GM19455 (cell line): ENCODE measurements around the gene AP1M1.

ENCODE experiments used
- ATAC-seq: cut with Tn5 transposase; IDR thresholded peaks from one replicate; pipeline ENCODE4 v1.9.1; 2021; ENCODE audit not compliant: unreplicated experiment

Gene AP1M1

GRCh38 chr19:16229322-16229641, 31.6 kb downstream of the AP1M1 start:
- no peak for ATAC-seq

GRCh38 chr19:16232127-16232526, 34.4 kb downstream of the AP1M1 start:
- ATAC-seq, result no peak

DNA sequence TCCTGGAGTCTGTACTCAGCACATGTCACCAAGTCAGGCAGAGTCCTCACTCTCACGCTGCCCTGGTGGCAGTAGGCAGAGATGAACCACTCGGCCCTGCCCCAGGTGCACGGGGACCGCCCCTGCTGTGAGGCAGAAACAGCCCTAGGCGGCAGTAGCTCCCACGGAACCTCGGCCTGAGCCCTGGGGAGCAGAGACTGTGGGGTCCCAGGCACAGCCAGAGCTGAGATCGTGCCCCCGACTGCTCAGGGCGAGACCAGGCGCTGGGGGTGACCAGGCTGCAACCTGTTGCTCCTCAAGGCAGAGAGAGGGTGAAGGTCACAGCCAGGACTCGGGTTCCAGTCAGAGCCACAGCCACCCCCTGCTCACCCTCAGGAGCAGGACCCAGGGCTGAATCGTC, 34.9 kb downstream of the AP1M1 start:
- no peak for ATAC-seq

DNA sequence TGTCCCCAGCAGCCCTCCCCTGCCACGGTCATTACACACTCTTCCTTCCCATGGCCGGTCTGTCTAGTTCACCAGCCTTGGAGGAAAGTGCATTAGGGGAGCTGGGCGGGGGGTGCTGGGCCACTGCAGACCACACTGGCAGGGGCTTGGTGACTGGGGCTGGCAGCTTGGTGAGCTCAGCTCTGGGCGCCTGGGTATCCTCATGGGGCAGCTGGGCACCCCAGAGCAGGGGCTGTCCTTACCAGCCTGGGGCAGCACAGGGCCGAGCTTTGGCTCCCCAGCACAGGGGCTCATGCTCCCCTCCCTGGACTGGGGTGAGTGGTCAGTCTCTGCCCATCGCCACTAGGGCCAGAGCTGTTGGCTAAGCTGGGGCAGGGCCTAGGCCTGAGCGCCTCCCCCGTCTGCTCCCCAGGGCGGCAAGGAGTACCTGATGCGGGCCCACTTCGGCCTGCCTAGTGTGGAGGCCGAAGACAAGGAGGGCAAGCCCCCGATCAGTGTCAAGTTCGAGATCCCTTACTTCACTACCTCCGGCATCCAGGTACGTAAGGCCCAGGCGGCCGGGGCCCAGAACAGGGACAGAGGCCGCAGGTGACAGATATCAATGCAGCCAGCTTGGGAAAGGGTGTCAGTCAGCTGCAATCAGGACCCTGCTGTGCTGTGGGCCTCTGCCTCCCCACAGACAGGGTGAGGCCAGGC, 35.5 kb downstream of the AP1M1 start:
- ATAC-seq, result no peak

DNA sequence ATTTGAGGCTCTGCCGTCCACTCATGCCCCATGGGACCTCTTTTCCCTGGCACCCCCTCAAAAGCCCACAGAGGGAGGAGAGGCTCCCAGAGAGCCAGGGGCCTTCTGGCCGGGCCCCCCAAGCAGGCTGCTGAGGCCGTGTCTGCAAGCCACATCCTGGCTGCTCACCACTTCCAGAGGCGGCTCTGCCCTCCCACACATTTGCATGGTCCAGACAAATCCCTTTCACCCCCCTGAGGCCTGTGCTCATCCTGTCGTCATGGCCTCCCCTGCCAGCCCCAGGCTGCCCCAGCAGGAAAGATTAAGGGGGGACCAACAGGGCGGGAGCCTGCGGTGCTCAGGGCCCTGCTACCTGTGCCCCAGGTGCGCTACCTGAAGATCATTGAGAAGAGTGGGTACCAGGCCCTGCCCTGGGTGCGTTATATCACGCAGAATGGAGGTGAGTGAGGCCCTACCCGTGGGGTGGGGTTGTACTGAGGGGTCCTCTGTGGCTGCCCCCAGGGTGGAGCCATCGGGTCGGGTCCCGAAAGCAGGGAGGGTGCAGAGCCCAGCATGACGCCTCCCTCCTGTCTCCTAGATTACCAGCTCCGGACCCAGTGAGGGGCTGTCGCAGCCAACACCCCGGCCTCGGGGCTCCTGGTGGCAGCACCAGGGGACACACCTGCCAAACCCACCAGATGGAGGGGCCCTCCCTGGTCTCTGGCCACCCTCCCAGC, 36.3 kb downstream of the AP1M1 start:
- ATAC-seq, result no peak

DNA sequence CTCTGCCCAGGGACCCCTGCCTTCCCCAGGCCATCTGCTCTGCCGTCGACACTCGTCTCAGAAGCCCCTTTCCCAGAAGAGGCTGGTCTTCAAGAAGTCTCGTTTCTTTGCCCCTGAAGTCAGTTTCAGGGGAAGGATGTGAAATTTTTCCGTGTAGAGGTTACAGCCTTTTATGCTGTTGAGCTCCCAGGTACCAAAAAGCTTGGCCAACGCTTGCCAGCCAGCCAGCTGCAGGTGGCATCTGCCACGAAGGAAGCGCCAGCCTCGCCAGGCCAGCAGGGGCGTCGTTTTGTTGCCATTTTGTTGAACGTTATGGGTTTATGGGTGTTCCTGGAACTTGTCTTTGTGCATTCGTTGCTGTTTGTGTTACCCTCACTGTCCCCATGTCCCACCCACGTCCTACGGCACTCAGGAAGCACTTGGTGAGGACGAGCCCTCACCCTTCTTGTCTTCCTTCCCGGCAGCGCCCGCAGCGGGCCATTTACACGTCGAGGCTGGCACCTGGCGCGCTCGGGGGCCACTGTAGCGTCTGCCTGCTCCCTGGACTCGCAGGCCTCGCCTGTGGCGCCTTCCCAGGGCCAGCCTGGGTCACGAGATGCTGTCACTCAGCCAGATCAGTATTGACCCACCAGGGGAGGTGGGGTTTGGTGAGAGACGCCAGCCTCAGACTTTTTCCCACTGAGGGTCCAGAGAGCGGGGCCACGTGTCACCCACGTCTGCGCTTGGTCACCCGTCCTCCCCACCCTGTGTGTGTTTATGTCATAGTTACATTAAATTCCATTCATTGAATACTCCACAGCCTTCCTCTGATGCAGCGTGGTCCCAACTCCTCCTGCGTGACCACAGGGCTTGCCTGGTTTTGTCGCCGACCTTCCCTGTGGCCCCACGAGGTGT, 37.1 kb downstream of the AP1M1 start:
- ATAC-seq, result no peak

- ATAC-seq, result no peak
These were observed 38.3 kb downstream of the AP1M1 start for GRCh38 chr19:16235811-16236652.

GRCh38 chr19:16244091-16244490, 46.4 kb downstream of the AP1M1 start:
- no peak for ATAC-seq

GRCh38 chr19:16247353-16248182, 49.9 kb downstream of the AP1M1 start:
- ATAC-seq, result no peak

DNA sequence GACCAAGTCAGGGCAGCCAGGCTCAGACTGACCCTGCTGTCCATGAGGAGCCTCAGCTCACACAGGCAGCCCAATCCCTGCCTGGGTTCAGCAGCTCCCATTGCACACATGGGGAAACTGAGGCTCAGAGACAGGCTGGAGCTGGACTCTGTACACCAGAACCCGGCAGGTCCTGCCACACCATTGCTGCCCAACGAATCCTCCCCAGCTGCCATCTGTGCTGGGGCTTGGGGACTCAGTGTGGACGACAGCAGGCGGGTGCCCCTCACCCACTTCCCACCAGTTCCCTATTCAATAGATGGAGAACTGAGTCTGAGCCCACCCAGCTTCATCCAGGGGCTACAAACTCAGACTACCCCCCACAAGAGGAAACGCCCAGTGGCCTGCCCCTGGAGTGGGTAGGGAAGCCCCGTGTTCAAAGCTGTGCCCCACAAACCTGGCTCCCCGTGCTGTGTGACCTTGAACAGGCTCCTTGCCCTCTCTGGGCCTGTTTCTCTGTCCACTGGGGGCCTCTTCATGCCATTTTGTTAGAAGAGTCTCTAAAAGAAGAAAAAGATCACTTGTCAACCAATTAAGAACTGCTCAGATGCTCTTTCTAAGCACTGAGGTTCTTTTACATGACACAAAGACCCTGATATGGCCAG, 50.8 kb downstream of the AP1M1 start:
- ATAC-seq, result no peak

DNA sequence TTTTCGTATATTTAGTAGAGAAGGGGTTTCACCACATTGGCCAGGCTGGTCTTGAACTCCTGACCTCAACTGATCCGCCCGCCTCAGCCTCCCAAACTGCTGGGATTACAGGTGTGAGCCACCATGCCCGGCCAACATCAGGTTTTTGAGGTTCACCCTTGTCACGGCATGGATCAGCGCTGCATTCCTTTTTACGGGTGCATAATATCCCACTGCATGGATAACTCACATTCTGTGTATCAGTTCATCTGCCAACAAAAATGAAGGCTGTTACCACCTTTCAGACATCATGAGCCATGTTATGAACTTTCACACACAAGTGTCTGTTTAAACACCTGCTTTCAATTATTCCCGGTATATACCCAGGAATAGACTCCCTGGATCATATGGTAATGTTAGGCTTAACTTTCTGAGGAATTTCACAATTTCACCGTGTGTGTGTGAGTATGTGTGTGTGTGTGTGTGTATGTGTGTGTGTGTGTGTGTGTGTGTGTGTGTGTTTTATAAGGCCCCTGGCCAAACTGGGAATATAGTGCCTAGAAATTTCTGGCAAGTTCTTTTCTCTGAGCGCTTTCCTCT, 52.2 kb downstream of the AP1M1 start:
- ATAC-seq, result no peak

DNA sequence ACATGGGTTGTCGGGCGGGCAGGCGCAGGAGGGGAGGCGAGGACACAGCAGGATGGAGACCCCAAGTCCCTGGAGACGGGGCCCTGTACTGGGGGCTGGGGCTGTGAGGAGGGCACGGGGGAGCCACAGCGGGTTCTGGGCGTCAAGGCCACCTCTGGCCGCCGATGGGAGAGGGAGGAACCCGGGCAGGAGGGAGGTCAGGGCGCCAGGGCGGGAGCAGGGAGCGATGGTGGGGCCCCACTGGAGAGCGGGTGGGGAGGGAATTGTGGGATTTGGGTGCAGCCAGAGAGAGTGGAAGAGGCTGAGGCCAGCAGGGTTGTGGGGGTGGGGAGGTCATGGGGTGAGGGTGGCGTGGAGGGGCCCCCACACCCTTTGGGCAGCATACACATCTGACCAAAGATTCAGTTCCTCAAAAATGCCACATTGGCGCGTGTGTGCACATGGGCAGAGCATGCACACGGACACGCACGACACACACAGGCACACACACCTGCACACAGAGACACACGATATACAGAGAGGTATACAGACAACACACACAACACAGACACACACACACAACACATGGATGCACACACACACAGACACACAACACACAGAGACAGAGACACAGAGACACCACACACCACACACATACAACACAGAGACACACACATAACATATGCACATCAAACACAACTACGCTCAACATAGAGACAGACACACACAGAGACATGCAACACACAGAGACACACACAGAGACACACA, 54.9 kb downstream of the AP1M1 start:
- ATAC-seq, result no peak

DNA sequence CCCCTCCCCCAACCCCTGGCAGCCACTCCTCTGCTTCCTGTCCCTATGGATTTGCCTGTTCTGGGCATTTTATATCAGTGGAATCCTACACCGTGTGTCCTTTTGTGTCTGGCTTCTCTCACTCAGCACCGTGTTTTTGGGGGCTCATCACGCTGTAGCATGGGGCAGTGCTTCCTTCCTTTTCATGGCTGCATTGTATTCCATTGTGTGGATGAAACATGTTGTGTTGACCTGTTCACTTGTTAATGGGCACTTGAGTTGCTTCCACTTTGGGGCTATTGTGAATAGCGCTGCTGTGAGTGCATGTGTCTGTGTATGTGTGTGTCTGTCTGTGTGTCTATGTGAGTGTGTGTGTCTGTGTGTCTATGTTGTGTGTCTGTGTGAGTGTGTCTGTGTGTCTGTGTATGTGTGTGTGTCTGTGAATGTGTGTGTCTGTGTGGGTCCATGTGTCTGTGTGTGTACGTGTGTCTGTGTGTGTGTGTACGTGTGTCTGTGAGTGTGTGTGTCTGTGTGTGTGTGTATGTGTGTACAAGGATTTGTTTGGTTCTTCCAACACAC, 57.2 kb downstream of the AP1M1 start:
- ATAC-seq, result no peak

DNA sequence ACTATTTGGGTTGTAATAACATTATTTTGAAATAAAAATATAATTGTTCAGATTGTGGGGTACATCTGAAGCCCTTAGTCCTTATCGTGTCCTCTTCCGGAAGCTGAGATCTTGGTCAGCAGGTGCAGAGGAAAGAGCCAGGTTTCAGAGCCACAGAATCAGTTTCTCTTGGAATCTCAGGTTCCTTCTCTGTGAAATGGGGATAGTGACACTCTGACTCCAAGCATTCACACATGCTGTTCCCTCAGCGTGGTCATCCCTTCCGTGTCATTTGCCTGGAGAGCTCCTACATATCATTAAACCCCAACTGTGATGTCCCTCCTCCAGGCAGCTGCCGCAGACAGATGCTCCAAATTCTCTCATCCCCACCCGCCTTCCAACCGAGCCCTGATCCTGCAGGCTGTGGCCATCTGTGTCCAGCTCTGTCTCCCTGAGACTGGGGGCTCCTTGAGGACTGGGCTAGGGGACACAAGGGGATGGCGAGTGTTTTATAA, 59.8 kb downstream of the AP1M1 start:
- ATAC-seq, result no peak

DNA sequence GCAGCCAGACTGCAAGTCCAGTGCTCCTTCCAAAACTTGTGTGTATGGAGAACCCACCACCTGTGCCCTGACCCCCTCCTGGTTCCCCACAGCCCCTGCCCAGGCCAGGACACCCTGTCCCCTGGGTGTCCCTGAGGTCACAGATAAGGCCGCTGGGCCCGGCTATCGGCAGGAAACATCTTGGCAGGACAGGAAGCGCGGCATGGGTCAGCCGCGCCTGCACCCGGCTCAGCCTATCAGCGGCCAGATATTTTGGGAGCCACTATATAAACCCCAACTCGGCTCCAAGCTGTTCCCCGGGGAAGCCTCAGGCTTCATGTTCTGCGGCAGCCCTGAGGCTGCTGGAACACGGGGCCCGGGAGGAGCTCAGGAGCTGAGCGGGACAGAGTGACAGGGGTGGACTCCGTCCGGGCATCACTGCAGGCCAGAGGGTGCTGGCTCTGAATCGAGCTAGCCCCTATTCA, 60.8 kb downstream of the AP1M1 start:
- no peak for ATAC-seq

- no peak for ATAC-seq
These were observed 61.9 kb downstream of the AP1M1 start for GRCh38 chr19:16259385-16260159.

DNA sequence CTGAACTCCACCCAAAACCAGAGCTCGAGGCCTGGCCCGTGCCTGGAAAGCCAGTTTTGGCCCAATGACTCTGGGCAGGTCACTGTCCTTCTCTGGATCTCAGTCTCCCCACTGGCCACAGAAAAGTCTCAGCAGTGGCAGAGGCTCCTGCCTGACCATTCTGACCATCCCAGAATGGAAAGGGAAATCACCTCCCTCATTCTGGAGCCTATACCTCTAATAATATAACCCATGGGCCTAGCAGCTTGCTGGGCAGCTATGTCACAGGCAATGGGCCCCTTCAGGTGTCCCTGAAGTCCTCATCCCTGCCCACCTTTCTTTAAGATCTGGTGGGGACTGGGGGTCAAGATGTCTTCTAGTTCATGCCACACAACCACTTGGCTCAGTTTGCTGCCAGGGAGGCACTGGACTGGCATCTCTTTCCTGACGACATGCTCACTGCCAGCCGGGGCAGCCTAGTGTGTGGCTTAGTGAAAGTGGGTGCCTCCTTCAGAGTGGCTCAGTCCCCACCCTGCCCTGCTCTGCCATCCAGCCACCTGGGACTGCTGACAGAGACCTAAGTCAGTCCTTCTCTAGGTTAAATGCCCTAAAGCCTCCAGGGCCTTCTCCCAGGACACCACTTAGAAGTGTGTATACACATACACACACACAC, 62.6 kb downstream of the AP1M1 start:
- no peak for ATAC-seq
